IMR-90 (cell line): Measurements from ENCODE around the gene POLR2L. TPM values are rescaled to one million over a fixed set of nuclear protein-coding genes. Genes with fewer than 3 reads are reported as not detected.

Source experiments
- microRNA-seq, 2 experiments: library from miRNA; stranded (forward) in 1 of 2; unstranded in 1 of 2; fragments of 10-50 nt in 1 of 2; fragments of <30 nt in 1 of 2; gene quantifications in 1 of 2; microRNA quantifications in 1 of 2; one replicate each; pipeline versions ENCODE3 to v1.1.0; 2013 to 2020; ENCODE audit not compliant: insufficient read depth in 1 of 2, insufficient read length in 1 of 2, unreplicated experiment in 1 of 2
- polyA plus RNA-seq, 3 experiments: library from polyadenylated mRNA; depleted of rRNA; stranded (reverse); fragments of >200 nt; gene quantifications; 2 replicates each; pipeline ENCODE4 v1.2.3, GENCODE V29; 2012; ENCODE audit warnings: low replicate concordance in 1 of 3
- small RNA-seq, 5 experiments: library from RNA; depleted of rRNA; stranded (forward); fragments of <200 nt; gene quantifications; one replicate each; pipeline ENCODE3, GENCODE V24; 2012
- total RNA-seq: library from RNA; depleted of rRNA; stranded (reverse); fragments of >200 nt; gene quantifications from 2 replicates; pipeline ENCODE4 v1.2.3, GENCODE V29; 2012; rRNA removed

The POLR2L gene
- total and polyA plus RNA-seq, 2 of the 4 experiments (the other 2 are of a cell fraction), result 44.4 to 416 TPM

Small RNA genes within 50 kb of the gene (microRNA-seq; reads per million reads assigned to microRNA genes)
- not detected for gene SNORA52 (ENCODE audit: insufficient read depth, insufficient read length)

Small RNA genes within 50 kb of the gene (small RNA-seq; reads per million reads assigned to genes)
- gene SNORA52, result 0 reads per million in 5 experiments

Other genes with a start within 250 kb of the POLR2L start
- 1.4 and 1.6 TPM in 2 replicates for gene IRF7, start 226.6 kb downstream of the POLR2L start, total RNA-seq
- gene IRF7, start 226.6 kb downstream of the POLR2L start, polyA plus RNA-seq (2012; rRNA removed), result 4.5 and 5.8 TPM in 2 replicates
- gene CDHR5, start 217.6 kb downstream of the POLR2L start, total RNA-seq, result not detected in 2 replicates
- not detected in 2 replicates for gene CDHR5, start 217.6 kb downstream of the POLR2L start, polyA plus RNA-seq (2012; rRNA removed)
- gene SCT, start 215.3 kb downstream of the POLR2L start, total RNA-seq, result not detected in 2 replicates
- not detected in 2 replicates for gene SCT, start 215.3 kb downstream of the POLR2L start, polyA plus RNA-seq (2012; rRNA removed)
- not detected in 2 replicates for gene DRD4, start 205.3 kb downstream of the POLR2L start, total RNA-seq
- not detected in 2 replicates for gene DRD4, start 205.3 kb downstream of the POLR2L start, polyA plus RNA-seq (2012; rRNA removed)
- gene DEAF1, start 147.3 kb downstream of the POLR2L start, total RNA-seq, result 21.7 and 22.9 TPM in 2 replicates
- 31.6 and 35.8 TPM in 2 replicates for gene DEAF1, start 147.3 kb downstream of the POLR2L start, polyA plus RNA-seq (2012; rRNA removed)
- gene TMEM80, start 146.7 kb downstream of the POLR2L start, total RNA-seq, result 5.0 and 5.6 TPM in 2 replicates
- gene TMEM80, start 146.7 kb downstream of the POLR2L start, polyA plus RNA-seq (2012; rRNA removed), result 21.2 and 21.7 TPM in 2 replicates
- gene EPS8L2, start 136.3 kb downstream of the POLR2L start, total RNA-seq, result 12.2 and 17.2 TPM in 2 replicates
- gene EPS8L2, start 136.3 kb downstream of the POLR2L start, polyA plus RNA-seq (2012; rRNA removed), result 38.7 and 39.4 TPM in 2 replicates
- 147 and 156 TPM in 2 replicates for gene TALDO1, start 95.1 kb downstream of the POLR2L start, total RNA-seq
- 210 and 228 TPM in 2 replicates for gene TALDO1, start 95.1 kb downstream of the POLR2L start, polyA plus RNA-seq (2012; rRNA removed)
- gene GATD1, start 65.0 kb downstream of the POLR2L start, total RNA-seq, result 3.0 and 4.2 TPM in 2 replicates
- gene GATD1, start 65.0 kb downstream of the POLR2L start, polyA plus RNA-seq (2012; rRNA removed), result 48.1 and 52.5 TPM in 2 replicates
- 0.83 and 0.90 TPM in 2 replicates for gene CEND1, start 52.4 kb downstream of the POLR2L start, total RNA-seq
- gene CEND1, start 52.4 kb downstream of the POLR2L start, polyA plus RNA-seq (2012; rRNA removed), result 4.0 and 5.0 TPM in 2 replicates
- 7.2 and 8.2 TPM in 2 replicates for gene SLC25A22, start 44.2 kb downstream of the POLR2L start, total RNA-seq
- 41.3 and 48.8 TPM in 2 replicates for gene SLC25A22, start 44.2 kb downstream of the POLR2L start, polyA plus RNA-seq (2012; rRNA removed)
- 0.56 and 1.3 TPM in 2 replicates for gene PIDD1, start 37.3 kb downstream of the POLR2L start, total RNA-seq
- gene PIDD1, start 37.3 kb downstream of the POLR2L start, polyA plus RNA-seq (2012; rRNA removed), result 16.4 and 20.3 TPM in 2 replicates
- 59.9 and 95.0 TPM in 2 replicates for gene RPLP2, start 32.6 kb downstream of the POLR2L start, total RNA-seq
- 1,851 and 1,897 TPM in 2 replicates for gene RPLP2, start 32.6 kb downstream of the POLR2L start, polyA plus RNA-seq (2012; rRNA removed)
- gene PNPLA2, start 23.6 kb downstream of the POLR2L start, total RNA-seq, result 7.0 and 7.2 TPM in 2 replicates
- gene PNPLA2, start 23.6 kb downstream of the POLR2L start, polyA plus RNA-seq (2012; rRNA removed), result 94.3 and 109 TPM in 2 replicates
- 0.28 and 0.54 TPM in 2 replicates for gene CRACR2B, start 14.6 kb downstream of the POLR2L start, total RNA-seq
- 2.5 and 3.2 TPM in 2 replicates for gene CRACR2B, start 14.6 kb downstream of the POLR2L start, polyA plus RNA-seq (2012; rRNA removed)
- 789 and 1,150 TPM in 2 replicates for gene CD151, start 9.6 kb downstream of the POLR2L start, total RNA-seq
- gene CD151, start 9.6 kb downstream of the POLR2L start, polyA plus RNA-seq (2012; rRNA removed), result 1,267 and 1,435 TPM in 2 replicates
- gene TSPAN4, start 323 bp upstream of the POLR2L start, total RNA-seq, result 143 and 161 TPM in 2 replicates
- gene TSPAN4, start 323 bp upstream of the POLR2L start, polyA plus RNA-seq (2012; rRNA removed), result 293 and 327 TPM in 2 replicates
- 30.3 and 34.2 TPM in 2 replicates for gene CHID1, start 68.3 kb upstream of the POLR2L start, total RNA-seq
- 121 and 140 TPM in 2 replicates for gene CHID1, start 68.3 kb upstream of the POLR2L start, polyA plus RNA-seq (2012; rRNA removed)
- gene AP2A2, start 83.3 kb upstream of the POLR2L start, total RNA-seq, result 19.9 and 20.3 TPM in 2 replicates
- 49.0 and 53.6 TPM in 2 replicates for gene AP2A2, start 83.3 kb upstream of the POLR2L start, polyA plus RNA-seq (2012; rRNA removed)
- gene MUC6, start 194.2 kb upstream of the POLR2L start, total RNA-seq, result not detected in 2 replicates
- not detected in 2 replicates for gene MUC6, start 194.2 kb upstream of the POLR2L start, polyA plus RNA-seq (2012; rRNA removed)
- gene MUC2, start 232.3 kb upstream of the POLR2L start, total RNA-seq, result not detected in 2 replicates
- not detected in 2 replicates for gene MUC2, start 232.3 kb upstream of the POLR2L start, polyA plus RNA-seq (2012; rRNA removed)